Stimulated activated CD4-positive, alpha-beta T cell treated with anti-CD3 and anti-CD28 coated beads, Interleukin-1b, Interleukin-23, amount 100 ng/mL, for 48 hours (primary cell): ENCODE data around the gene FBLN5.
A peak's percentile ranks its signal among the peaks of the same experiment; 100 is the strongest.
"Not testable (repeated sequence)": the region's sequence is repeated elsewhere in the genome, so short reads cannot be mapped to it uniquely, and the experiment has no call there.

ENCODE experiments used
- DNase-seq: peaks from one replicate; pipeline ENCODE4 v3.0.0-alpha.2; 2020

Gene FBLN5

GRCh38 chr14:91882369-91882768 lies 65.1 kb downstream of the FBLN5 start:
- no peak for DNase-seq

DNA sequence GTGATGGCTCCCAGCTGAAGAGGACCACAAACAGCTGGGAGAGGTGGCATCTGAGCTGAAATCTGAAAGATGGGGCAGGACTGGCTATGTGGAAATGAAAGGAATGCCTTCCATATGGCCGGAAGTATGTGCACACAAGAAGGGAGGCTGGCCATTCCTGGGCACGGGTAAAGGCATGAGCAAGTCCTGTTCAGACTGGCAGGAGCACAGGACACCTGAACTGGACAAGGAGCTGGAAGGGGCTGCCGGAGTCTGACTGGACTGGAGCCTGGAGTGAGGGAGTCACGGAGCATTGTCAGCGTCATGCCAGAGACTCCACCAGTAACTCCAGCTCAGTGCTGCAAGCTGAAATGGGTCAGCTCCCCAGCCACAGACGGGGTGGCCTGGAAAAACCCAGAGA lies 68.3 kb downstream of the FBLN5 start:
- DNase-seq: no peak

- no peak for DNase-seq
Observed at GRCh38 chr14:91878274-91878673, 69.2 kb downstream of the FBLN5 start.

- DNase-seq: no peak
Observed at GRCh38 chr14:91877376-91877915, 70.0 kb downstream of the FBLN5 start.

DNA sequence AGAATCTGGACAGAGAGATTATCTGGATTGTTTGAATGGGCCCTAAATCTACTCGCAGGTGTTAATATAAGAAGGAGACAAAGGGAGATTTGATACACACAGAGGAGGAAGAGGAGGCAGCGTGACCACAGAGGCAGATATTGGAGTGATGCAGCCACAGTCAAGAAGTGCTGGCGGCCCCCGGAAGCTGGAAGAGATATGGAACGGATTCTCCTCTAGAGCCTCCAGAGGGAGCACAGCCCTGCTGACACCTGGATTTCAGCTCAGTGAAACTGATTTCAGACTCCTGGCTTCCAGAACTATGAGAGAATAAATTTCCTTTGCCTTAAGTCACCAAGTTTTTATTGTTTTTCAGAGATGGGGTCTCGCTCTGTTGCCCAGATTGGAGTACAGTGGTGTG lies 71.0 kb downstream of the FBLN5 start:
- no peak for DNase-seq

DNA sequence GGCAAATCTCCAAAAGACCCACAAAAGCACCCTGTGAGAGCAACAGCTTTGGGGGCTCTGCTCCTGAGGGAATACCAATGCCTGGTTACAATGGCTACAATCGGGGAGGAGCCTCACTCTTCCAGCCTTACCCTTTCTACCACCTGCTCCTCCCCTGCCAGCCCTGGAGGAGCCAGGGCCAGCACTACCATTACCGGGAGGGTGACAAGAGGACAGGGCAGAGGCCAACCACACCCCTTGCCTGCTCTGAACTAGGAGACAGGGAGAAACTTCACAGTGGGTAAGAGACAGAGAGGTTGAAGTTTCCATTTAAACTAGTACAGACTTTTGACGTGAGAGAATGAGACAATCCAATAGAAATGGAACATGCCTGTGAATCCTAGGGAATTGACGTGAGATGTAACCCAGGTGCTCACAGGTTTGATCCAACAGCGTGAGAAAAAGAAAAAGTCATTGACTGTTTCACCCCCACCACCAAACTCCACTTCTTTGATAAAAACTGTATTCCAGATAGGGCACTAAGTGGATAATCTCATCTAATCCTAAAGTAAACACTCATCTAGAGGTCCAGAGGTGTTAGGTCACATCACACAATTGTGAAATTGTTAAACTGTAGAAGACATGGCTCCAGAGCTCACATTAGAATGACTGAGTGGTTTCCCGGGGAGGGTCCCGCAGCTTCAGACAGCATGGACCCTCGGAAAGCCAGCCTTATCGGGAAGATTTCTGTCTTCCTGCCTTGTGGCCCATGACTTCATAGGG lies 71.8 kb downstream of the FBLN5 start:
- no peak for DNase-seq

DNA sequence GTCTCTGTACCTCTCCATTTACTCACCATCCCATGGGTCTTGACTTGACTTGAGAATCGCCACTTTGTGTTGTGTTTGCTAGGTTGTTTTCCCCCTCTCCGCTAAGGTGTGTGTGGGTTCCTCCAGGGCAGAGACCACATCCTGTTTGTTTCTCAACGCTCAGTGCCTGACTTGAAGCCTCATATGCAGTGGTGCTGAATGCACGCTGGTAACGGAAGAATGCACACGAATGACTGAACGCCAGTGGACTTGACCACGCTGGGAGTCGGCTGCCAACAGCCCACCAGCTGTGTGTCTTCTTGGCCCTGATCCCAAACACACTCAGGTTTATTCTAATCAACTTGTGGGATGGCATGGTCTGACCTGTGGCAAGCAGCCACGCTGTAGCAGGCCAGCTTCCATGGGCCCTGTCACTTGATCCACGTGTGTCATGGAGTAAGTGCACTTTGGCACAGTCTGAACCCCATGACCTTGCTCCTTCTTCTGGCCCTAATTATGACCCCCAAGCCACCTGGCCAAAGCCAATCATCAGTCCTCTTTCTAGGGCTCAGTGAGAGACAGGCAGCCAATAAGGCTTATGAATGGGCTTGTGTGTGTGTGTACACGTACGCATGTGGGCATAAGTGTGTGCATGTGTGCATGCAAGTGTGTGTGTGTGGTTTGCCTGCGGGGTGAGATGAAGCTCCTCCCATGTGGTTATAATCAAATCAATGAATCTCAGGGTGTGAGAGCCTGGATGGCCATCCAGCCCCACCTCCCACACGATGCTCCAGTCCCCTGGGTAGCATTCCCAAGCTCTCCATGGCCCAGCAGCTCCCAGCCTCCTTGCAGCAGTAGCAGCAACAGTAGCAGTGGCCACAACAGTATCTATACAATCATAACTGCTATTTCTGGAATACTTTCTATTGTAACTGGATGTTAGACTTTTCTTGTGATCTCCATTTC lies 73.8 kb downstream of the FBLN5 start:
- peak; percentile 71 for DNase-seq

DNA sequence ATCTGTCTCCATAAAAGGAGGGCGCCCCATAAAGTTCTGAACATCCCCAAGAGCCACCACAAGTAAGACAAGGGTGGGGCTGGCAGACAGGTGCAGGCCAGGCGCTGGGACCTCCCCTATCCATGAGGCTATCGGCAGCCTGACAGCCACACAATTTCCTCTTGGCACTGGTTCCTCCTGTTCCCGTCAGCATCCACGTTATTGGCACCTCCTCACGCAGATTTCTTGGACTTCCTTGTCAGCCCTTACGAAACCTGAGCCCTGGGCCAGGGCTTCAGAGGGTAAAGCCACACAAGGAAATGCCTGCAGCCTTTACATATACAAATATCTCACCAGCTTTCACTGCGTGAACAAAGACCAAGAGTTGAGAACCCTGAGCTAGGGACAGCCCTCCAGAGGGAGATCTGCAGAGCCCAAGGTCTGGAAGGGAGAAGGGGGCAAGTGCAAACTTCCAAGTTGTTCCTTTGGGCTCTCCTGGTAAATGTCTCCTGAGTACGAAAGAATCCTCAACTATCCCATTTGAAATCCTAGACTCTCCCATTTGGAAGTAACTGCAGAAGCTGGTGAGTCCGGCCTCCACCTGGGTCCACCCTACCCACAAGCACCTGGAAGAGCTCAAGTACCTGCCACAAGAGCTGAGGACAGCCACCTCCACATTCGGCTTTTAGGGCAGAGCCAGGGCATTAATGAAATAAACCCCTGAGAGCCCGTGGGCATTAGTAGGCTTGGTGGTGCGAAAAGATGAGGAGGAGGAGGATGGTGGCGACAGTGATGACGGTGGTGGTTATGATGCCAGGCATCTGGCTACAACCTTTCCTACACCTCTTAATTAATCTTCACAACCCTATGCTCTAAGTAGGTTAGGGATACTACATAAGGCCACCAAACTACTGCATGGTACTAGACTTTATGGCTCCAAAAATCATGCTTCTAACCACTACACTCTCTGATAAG lies 74.7 kb downstream of the FBLN5 start:
- DNase-seq: no peak

DNA sequence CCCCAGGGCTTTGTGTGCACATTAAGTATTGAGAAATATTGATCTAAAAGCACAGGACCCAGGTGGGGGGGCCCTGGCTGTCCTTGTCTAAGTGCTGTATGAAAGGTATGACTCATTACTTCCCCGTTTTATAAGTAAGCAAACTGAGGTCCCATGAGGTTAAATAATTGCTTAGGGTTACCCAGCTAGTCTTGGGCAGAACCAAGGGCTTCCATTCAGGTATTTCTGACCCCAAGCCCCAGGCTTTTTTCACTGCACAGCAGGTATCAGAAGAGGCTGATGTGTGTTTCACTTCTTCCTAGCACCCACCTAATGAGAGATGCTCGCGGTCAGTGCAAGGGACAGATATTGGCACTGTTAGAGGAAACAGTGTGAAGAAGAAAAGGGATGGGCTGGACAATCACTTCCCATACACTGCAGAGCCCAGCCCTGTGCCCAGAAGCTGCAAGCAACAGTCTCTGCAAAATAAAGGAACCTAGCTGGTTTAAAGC lies 75.4 kb downstream of the FBLN5 start:
- peak; percentile 35 for DNase-seq

DNA sequence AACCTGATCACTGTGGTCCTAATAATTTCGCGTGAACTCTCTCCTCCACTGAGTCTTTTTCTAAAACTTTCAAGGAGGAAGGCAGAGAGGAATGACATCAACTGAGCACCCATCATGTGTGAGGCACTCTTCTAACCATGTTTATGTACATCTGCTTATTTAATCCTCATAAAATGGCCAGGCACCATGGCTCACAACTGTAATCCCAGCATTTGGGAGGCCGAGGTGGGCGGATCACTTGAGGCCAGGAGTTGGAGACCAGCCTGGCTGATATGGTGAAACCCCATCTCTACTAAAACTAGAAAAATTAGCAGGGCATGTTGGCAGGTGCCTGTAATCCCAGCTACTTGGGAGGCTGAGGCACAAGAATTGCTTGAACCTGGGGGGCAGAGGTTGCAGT lies 76.1 kb downstream of the FBLN5 start:
- not testable (repeated sequence) for DNase-seq

- no peak for DNase-seq
Observed at GRCh38 chr14:91870890-91871289, 76.6 kb downstream of the FBLN5 start.

DNA sequence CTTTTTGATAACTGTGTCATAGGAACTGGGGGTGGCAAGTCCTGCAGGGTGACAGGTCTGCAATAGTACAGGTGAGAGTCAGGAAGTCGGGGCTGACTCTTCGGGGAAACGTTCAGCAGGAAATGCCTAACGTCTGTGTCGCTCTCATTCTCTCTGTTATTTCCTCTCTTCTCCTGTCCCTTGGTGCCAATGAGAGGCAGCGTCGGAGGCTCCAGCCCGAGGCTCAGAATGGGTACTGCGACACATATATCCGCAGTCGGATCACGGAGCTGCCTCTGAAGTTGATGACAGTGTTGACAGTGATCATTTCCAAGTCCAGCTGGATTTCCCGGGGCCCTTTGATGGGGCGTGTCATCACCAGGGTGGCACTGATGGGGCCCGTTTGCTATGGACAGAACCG lies 77.5 kb downstream of the FBLN5 start:
- peak; percentile 49 for DNase-seq

GRCh38 chr14:91869556-91869955 lies 77.9 kb downstream of the FBLN5 start:
- no peak for DNase-seq

- DNase-seq: peak; percentile 51
Observed at GRCh38 chr14:91867316-91867988, 80.0 kb downstream of the FBLN5 start, which contains the start of gene TC2N. TC2N (minus strand) TSS chr14:91867536; CDS start chr14:91813769, 53,767 bp downstream.

- no peak for DNase-seq
Observed at GRCh38 chr14:91866511-91867295, 80.8 kb downstream of the FBLN5 start.

- DNase-seq: peak; percentile 52
Observed at GRCh38 chr14:91866061-91866460, 81.4 kb downstream of the FBLN5 start.

GRCh38 chr14:91862417-91862816 lies 85.1 kb downstream of the FBLN5 start:
- DNase-seq: no peak

DNA sequence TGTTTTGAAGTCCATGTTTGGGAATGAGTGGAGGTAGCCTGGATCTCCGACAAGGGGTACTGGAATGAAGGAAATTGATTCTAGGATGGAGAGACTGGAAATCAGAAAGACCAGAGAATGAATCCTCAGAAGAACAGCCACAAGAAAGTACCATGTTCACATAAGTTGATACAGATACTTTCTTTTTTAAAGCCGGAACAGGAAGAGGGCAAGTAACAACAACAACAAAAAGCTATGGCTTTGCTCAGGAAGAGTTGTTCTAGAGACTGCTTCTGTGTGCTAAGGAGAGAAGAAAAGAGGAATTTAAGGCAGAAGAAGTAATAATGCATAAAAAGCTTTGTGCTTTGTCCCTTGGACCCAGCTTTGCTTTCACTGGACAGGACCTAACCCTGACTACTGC lies 86.4 kb downstream of the FBLN5 start:
- DNase-seq: no peak

DNA sequence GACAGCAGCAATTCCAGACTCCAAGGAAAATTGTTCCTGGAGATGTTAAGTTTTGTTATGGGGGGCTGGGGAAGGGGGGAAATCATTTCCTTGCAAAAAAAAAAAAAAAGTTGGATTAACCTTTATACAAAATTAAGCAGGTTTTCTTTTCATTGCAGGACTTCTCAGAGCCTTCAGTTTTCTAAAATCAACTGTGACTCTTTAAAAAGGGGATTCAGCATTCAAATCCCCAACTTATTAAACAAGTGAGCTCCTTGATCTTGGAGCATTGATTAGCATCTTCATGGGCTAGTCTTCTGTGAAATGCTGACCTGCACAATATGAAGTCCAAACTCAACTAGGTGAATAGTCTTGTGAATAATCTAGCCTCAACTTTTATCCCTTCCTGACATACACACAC lies 87.3 kb downstream of the FBLN5 start:
- DNase-seq: no peak

- DNase-seq: no peak
Observed at GRCh38 chr14:91858536-91859275, 88.8 kb downstream of the FBLN5 start.
